ENCODE data around the gene CORIN. TPM values are rescaled to one million over a fixed set of nuclear protein-coding genes. Genes with fewer than 3 reads are reported as not detected.

The CORIN gene
- total RNA-seq, 1 donor from 2014 or later: 0.05 TPM

GRCh38 chr4:47856713-47857112 is 18.8 kb upstream of the CORIN start:
- Mint-ChIP-seq H3K27me3 (ENCODE audit: low read depth) (no peaks in the 10 kb centered on the region), H3K27ac (ENCODE audit: unreplicated experiment) (no peak overlapping the region), H3K4me3 (no peak overlapping the region), H3K4me1 (no peaks in the 10 kb centered on the region), H3K36me3 (ENCODE audit: low read depth) (peaks cover 10% of the 10 kb centered on the region), H3K9me3 (no peaks in the 10 kb centered on the region)
- TF ChIP-seq, protein P1, sequence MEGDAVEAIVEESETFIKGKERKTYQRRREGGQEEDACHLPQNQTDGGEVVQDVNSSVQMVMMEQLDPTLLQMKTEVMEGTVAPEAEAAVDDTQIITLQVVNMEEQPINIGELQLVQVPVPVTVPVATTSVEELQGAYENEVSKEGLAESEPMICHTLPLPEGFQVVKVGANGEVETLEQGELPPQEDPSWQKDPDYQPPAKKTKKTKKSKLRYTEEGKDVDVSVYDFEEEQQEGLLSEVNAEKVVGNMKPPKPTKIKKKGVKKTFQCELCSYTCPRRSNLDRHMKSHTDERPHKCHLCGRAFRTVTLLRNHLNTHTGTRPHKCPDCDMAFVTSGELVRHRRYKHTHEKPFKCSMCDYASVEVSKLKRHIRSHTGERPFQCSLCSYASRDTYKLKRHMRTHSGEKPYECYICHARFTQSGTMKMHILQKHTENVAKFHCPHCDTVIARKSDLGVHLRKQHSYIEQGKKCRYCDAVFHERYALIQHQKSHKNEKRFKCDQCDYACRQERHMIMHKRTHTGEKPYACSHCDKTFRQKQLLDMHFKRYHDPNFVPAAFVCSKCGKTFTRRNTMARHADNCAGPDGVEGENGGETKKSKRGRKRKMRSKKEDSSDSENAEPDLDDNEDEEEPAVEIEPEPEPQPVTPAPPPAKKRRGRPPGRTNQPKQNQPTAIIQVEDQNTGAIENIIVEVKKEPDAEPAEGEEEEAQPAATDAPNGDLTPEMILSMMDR (conservative IDR thresholded peaks at IDR 0.05): no peak
- no peak for DNase-seq (ENCODE audit: low read depth, low spot score)

DNA sequence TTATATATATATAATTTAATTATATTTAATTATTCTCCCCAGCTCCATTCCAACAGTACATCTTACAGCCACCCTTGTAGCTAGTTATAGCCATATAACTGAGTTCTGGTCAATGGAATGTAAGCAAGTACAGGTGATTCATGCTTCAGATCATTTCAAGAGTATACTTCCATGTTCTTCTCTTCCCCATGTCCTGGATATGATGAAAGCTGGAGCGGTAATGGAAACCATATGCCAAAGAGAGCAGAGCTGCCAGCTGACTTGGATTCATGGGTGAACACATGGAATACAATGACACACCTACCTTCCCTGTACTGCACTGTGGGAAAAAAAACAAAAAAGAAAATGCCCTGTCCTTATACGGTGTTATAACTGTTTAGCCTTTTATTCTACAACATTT is 17.5 kb upstream of the CORIN start:
- Mint-ChIP-seq H3K27me3 (ENCODE audit: low read depth) (no peaks in the 10 kb centered on the region), H3K4me3 (no peak overlapping the region), H3K27ac (ENCODE audit: unreplicated experiment) (no peak overlapping the region), H3K4me1 (no peaks in the 10 kb centered on the region), H3K9me3 (no peaks in the 10 kb centered on the region), H3K36me3 (ENCODE audit: low read depth) (peaks cover 12% of the 10 kb centered on the region)
- DNase-seq (ENCODE audit: low read depth, low spot score): no peak
- TF ChIP-seq, protein P1 (conservative IDR thresholded peaks at IDR 0.05): no peak

GRCh38 chr4:47852136-47852535 is 14.3 kb upstream of the CORIN start:
- H3K36me3 Mint-ChIP-seq (ENCODE audit: low read depth): peaks cover 21% of the 10 kb centered on the region

DNA sequence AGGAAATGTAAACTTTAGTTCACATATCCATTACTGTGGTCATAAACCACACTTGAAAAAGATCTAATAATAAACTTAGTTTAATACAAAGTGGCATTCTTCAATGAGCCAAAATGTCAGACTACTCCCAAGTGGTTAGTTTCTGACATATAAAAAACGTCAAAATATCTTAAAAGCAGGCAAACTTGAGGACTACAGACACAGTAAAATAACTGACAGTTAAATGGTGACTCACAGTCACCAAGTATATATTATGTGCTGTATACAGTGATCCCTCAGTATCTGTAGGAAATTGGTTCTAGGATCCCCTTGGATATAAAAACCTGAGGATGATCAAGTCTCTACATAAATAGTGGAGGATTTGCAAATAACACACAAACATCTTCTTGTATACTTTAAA is 11.6 kb upstream of the CORIN start:
- Mint-ChIP-seq H3K27me3 (ENCODE audit: low read depth) (no peaks in the 10 kb centered on the region), H3K4me3 (no peak overlapping the region), H3K9me3 (no peaks in the 10 kb centered on the region), H3K27ac (ENCODE audit: unreplicated experiment) (no peak overlapping the region), H3K36me3 (ENCODE audit: low read depth) (peaks cover 28% of the 10 kb centered on the region), H3K4me1 (no peaks in the 10 kb centered on the region)
- DNase-seq (ENCODE audit: low read depth, low spot score): no peak
- TF ChIP-seq, protein P1 (conservative IDR thresholded peaks at IDR 0.05): no peak

More at GRCh38 chr4:47852136-47852535, 14.3 kb upstream of the CORIN start:
- Mint-ChIP-seq H3K27me3 (ENCODE audit: low read depth) (no peaks in the 10 kb centered on the region), H3K4me3 (no peak overlapping the region), H3K4me1 (no peaks in the 10 kb centered on the region), H3K9me3 (no peaks in the 10 kb centered on the region), H3K27ac (ENCODE audit: unreplicated experiment) (no peak overlapping the region)
- TF ChIP-seq, protein P1 (conservative IDR thresholded peaks at IDR 0.05): no peak
- no peak for DNase-seq (ENCODE audit: low read depth, low spot score)

DNA sequence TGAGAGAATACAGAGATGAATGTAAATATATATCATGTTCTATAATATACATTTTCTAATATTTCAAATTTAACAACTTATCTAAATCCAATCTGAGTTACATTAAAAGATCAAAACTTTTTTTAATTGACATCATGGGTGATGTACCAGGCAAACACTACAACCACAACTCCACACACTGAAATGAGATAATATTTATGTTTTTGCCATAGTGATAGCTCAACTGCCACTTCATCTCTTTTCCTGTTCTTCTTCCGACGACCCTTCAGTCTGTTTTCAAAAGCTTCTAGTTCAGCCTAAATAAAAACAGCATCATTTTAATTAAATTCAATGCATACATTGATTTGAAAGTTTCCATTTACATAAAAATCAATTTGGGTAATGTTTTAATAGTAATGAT is 10.2 kb upstream of the CORIN start:
- Mint-ChIP-seq H3K27ac (ENCODE audit: unreplicated experiment) (no peak overlapping the region), H3K4me1 (no peaks in the 10 kb centered on the region), H3K27me3 (ENCODE audit: low read depth) (no peaks in the 10 kb centered on the region), H3K4me3 (no peak overlapping the region), H3K36me3 (ENCODE audit: low read depth) (peaks cover 31% of the 10 kb centered on the region), H3K9me3 (no peaks in the 10 kb centered on the region)
- DNase-seq (ENCODE audit: low read depth, low spot score): no peak
- TF ChIP-seq, protein P1 (conservative IDR thresholded peaks at IDR 0.05): no peak

GRCh38 chr4:47842985-47843384 is 5.1 kb upstream of the CORIN start:
- peaks cover 19% of the 10 kb centered on the region for H3K27me3 Mint-ChIP-seq (ENCODE audit: low read depth)
- TF ChIP-seq, protein P1 (conservative IDR thresholded peaks at IDR 0.05): no peak
- H3K27ac Mint-ChIP-seq (ENCODE audit: unreplicated experiment): no peak overlapping the region
- DNase-seq (ENCODE audit: low read depth, low spot score): no peak
- H3K36me3 Mint-ChIP-seq (ENCODE audit: low read depth): peaks cover 22% of the 10 kb centered on the region
- H3K4me1 Mint-ChIP-seq: peaks cover 2% of the 10 kb centered on the region
- no peak overlapping the region for H3K4me3 Mint-ChIP-seq
- no peaks in the 10 kb centered on the region for H3K9me3 Mint-ChIP-seq

All from neural crest cell (in vitro differentiated cells).